ENCODE data around the gene TGOLN2.
"Not testable (repeated sequence)": the region's sequence is repeated elsewhere in the genome, so short reads cannot be mapped to it uniquely, and the experiment has no call there.

Gene TGOLN2

DNA sequence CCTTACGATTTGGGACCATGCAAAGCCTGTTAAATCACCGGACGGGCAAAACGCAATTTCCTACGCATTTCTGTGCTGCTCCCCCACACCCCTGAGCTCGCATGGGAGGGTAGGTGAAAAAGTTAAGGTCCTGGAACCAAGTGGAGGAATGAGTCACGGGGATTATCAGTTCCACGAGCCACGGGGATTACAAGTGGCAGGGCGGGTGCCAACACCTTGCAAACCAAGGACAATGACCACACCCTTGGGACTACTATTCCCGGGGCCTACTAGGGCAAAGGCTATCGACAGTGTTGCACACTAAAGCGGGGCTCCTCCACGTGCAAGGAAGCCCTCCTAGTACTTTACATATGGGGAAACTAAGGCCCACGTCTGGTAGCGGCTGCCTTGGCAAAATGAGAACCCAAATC is 26.1 kb upstream of the TGOLN2 start:
- TF ChIP-seq, protein P1, sequence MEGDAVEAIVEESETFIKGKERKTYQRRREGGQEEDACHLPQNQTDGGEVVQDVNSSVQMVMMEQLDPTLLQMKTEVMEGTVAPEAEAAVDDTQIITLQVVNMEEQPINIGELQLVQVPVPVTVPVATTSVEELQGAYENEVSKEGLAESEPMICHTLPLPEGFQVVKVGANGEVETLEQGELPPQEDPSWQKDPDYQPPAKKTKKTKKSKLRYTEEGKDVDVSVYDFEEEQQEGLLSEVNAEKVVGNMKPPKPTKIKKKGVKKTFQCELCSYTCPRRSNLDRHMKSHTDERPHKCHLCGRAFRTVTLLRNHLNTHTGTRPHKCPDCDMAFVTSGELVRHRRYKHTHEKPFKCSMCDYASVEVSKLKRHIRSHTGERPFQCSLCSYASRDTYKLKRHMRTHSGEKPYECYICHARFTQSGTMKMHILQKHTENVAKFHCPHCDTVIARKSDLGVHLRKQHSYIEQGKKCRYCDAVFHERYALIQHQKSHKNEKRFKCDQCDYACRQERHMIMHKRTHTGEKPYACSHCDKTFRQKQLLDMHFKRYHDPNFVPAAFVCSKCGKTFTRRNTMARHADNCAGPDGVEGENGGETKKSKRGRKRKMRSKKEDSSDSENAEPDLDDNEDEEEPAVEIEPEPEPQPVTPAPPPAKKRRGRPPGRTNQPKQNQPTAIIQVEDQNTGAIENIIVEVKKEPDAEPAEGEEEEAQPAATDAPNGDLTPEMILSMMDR (IDR thresholded peaks at IDR 0.05; ENCODE audit: low read depth, low read length): no peak
- H3K4me3 ChIP-seq (replicated peaks in 1 of 2; ENCODE audit: low read depth in 2 of 2, low read length in 2 of 2): peak overlapping the region; percentile 72 to 73
- DNase-seq (ENCODE audit: low read depth in 2 of 2): peak; percentile 29 to 31

DNA sequence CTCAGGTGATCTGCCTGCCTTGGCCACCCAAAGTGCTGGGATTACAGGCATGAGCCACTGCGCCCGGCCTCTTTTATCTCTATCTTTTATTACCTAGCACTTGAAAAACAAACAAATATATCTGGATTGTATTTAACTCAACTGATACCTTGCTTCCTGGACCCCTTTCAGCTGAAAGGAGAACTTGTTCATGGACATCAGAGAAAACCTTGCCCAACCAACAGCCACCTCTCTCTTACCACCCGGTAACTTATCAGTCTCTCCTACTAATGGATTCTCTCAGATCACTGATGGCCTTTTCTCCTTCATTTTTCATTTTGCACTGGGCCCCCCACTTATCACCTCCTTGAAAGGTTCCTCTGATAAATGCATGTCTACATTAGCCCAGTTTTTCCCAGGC is 19.8 kb upstream of the TGOLN2 start:
- DNase-seq (ENCODE audit: low read depth in 2 of 2): no peak
- TF ChIP-seq, protein P1 (IDR thresholded peaks at IDR 0.05; ENCODE audit: low read depth, low read length): no peak

DNA sequence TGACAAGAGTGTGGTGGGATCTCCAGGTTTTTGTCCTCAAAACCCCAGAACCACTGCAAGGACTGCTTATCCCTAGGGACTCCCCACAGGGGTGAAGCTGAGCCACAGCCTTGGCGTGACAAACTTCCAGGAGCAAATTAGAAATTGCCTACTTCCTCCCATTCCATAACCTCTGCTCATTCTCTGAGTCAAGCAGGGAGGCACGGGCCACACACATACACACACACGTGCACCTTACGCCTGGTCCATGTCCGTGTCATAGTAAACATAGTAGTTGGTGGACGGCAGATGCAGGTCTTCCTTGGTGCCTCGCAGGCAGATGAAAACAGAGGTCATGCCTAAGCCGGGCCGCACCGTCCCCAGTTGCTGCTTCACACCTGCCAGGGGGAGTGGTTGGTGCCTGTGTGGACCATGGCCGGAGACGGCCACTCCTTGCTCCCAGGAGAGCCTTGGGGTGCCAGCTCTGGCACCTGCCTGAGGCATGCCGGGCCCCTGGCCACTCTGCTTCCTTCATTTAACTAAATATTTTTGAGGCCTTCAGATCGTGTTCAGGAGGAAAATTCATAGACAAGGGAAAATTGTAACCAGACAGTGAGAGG is 16.7 kb upstream of the TGOLN2 start:
- TF ChIP-seq, protein P1 (IDR thresholded peaks at IDR 0.05; ENCODE audit: low read depth, low read length): no peak
- H3K4me3 ChIP-seq (replicated peaks in 1 of 2; ENCODE audit: low read depth in 2 of 2, low read length in 2 of 2): no peak overlapping the region
- DNase-seq (ENCODE audit: low read depth in 2 of 2): no peak

More for the DNA sequence above, 19.8 kb upstream of the TGOLN2 start:
- no peak overlapping the region for H3K4me3 ChIP-seq (replicated peaks in 1 of 2; ENCODE audit: low read depth in 2 of 2, low read length in 2 of 2)

DNA sequence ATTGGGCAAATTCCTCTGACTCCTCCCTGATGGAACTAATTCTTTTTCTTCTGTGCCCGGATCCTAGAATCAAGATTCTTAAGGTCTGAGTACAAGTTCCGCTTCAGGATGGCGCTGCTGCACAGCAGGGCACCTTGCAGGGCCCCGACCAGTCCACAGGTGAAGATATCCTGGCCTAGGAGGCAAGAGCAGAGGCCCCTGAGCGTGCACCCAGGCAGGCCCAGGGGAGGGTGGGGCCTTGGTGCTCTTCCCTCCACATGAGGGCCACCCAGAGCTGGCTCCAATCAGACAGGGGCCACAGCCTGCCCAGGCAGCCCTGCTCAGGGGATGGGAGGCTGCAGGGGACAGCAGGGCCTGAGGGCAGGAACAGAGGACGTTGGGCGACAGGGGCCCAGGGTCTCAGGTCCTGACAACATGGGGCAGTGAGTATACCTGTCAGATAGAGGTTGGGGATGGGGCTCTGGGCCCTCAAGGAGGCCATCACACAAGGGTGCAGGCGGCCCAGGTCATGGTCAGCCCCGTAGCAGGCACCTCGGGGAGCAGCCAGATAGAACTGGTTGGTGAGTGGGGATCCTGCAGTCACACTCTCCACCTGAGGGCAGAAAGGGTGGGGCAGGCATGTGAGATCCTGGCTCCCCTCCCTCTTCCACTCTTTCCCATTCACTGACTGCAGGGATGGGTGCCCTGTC is 15.6 kb upstream of the TGOLN2 start:
- not testable (repeated sequence) for H3K4me3 ChIP-seq (replicated peaks in 1 of 2; ENCODE audit: low read depth in 2 of 2, low read length in 2 of 2)

DNA sequence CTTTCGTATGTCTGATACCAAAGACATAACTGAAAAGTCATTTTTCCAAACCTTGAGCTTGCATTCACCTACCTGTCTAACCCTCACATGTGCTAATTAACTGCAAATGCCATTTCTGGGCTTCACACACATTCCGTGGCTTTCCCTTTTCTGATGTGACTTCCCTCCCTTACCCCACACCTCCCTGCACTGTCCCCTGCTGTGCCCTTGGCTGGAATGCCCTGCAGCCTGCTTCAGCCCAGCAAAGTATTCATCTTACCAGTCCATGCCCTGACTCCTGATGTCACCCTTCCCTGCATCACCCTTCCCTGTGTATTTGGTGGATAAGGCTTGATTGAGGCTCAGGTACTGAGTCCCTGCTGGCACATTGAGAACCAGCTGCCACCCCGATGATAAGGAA is 14.4 kb upstream of the TGOLN2 start:
- no peak overlapping the region for H3K4me3 ChIP-seq (replicated peaks in 1 of 2; ENCODE audit: low read depth in 2 of 2, low read length in 2 of 2)
- TF ChIP-seq, protein P1 (IDR thresholded peaks at IDR 0.05; ENCODE audit: low read depth, low read length): no peak
- DNase-seq (ENCODE audit: low read depth in 2 of 2): no peak

More for the DNA sequence above, 15.6 kb upstream of the TGOLN2 start:
- DNase-seq (ENCODE audit: low read depth in 2 of 2): not testable (repeated sequence)

DNA sequence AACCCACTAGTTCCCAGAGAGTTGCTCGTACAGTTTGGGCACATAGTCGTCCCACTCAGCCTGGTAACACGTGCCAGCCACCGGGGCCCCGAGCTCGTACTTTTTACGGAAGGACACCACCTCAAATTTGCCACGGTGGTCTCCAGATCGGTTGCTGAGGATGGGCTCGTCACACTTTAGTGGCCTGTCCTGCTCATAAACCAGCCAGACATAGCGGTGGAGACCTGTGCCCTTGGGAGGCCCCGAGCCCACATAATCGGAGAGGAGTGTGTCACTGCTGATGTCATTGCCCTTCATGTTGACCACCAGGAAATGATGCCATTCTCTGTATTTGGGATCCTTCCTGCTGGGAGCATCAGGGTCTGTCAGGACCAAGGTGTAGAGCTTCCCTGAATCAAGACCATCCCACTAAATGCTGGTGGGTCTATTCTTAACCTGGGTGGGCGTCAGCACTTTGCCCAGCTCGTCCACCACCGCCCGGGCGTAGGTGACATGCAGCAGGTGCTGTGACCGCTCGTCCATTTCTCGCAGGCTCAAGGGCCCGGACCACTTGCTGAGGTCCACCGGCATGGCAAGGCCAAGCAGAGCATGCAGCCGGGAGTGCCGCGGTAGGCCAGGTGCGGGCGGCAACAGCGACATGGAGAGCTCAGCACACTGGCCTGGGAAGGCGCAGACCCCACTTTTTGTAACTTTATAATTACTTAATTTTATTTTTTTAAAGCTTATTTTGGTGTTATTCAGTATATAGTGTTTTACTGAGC is 13.7 kb upstream of the TGOLN2 start:
- TF ChIP-seq, protein P1 (IDR thresholded peaks at IDR 0.05; ENCODE audit: low read depth, low read length): no peak
- DNase-seq (ENCODE audit: low read depth in 2 of 2): no peak
- H3K4me3 ChIP-seq (replicated peaks in 1 of 2; ENCODE audit: low read depth in 2 of 2, low read length in 2 of 2): no peak overlapping the region
